GM12878 (cell line): ENCODE results near the gene SYMPK. TPM values are rescaled to one million over a fixed set of nuclear protein-coding genes. Genes with fewer than 3 reads are reported as not detected.

Experiments used
- ATAC-seq: fragments of 200-7000 bp; cut with Tn5 transposase; 3 replicates; pipeline ENCODE4 v1.9.1; 2020; ENCODE audit warnings: mild to moderate bottlenecking, moderate library complexity
- BruUV-seq: library from RNA; stranded (reverse); fragments of 400-500 nt; replicated peaks from 2 replicates; lab custom pipeline; 2021; lab: Mats Ljungman, UMichigan
- CTCF ChIA-PET: fragments of 300-600 bp; sonication (Branson Sonifier 250); formaldehyde crosslinking; extraction: SDS; loops from one replicate; lab custom pipeline; 2021; ENCODE audit warnings: inconsistent platforms; lab: Yijun Ruan, JAX
- POLR2A ChIA-PET: fragments of 350-600 bp; formaldehyde crosslinking; extraction: SDS; loops from one replicate; lab custom pipeline; 2021; ENCODE audit warnings: inconsistent platforms; lab: Charles Lee
- RAD21 ChIA-PET: fragments of 300-600 bp; sonication (Branson Sonifier 250); formaldehyde crosslinking; loops from one replicate; lab custom pipeline; 2023; ENCODE audit warnings: antibody characterized with exemption; ENCODE audit not compliant: unreplicated experiment; lab: Charles Lee
- SMC1A ChIA-PET: fragments of 300-600 bp; sonication (Branson Sonifier 250); formaldehyde crosslinking; loops from one replicate; lab custom pipeline; 2023; ENCODE audit not compliant: unreplicated experiment, uncharacterized antibody; lab: Charles Lee
- DNase-seq: peaks from one replicate; pipeline ENCODE4 v3.0.0-alpha.2; 2011; ENCODE audit warnings: low read depth, low spot score
- FAIRE-seq: peaks from 3 replicates; lab custom pipeline; 2011; peaks lifted over from hg19 to GRCh38; lab: Jason Lieb, UNC
- H2AFZ ChIP-seq: 2 replicates; pipeline ENCODE4 v1.6.0; 2011; ENCODE audit warnings: low read depth, low read length, control low read depth; ENCODE audit not compliant: control insufficient read depth
- H3K27ac ChIP-seq: 2 replicates; pipeline ENCODE4 v1.5.1; 2011; ENCODE audit warnings: control low read depth; ENCODE audit not compliant: control insufficient read depth, insufficient read depth
- H3K27me3 ChIP-seq, 2 experiments: replicated peaks in 1 of 2; 2 replicates each; pipeline versions ENCODE4 v1.6.0 to v1.6.1; 2011; ENCODE audit warnings: low read length in 1 of 2; ENCODE audit not compliant: control insufficient read depth in 2 of 2, insufficient read depth in 2 of 2
- H3K36me3 ChIP-seq, 2 experiments: 2 replicates each; pipeline ENCODE4 v1.5.1; 2011; ENCODE audit warnings: low read length in 1 of 2; ENCODE audit not compliant: control insufficient read depth in 2 of 2, insufficient read depth in 2 of 2
- H3K4me1 ChIP-seq: 2 replicates; pipeline ENCODE4 v1.6.1; 2011; ENCODE audit warnings: mild to moderate bottlenecking, low read length, moderate library complexity, mixed read lengths; ENCODE audit not compliant: control insufficient read depth, insufficient read depth
- H3K4me2 ChIP-seq: 2 replicates; pipeline ENCODE4 v1.6.0; 2011; ENCODE audit warnings: control low read depth; ENCODE audit not compliant: control insufficient read depth, insufficient read depth
- H3K4me3 ChIP-seq: fragments of 200-600 bp; sonication (generic); 2 replicates; pipeline ENCODE4 v1.5.1; 2016
- H3K79me2 ChIP-seq: 2 replicates; pipeline ENCODE4 v1.6.0; 2011; ENCODE audit warnings: low read length; ENCODE audit not compliant: control insufficient read depth, insufficient read depth
- H3K9ac ChIP-seq: 2 replicates; pipeline ENCODE4 v1.8.0; 2011; ENCODE audit warnings: low read length, control low read depth, mixed read lengths; ENCODE audit not compliant: control insufficient read depth, insufficient read depth
- H3K9me3 ChIP-seq: replicated peaks from 3 replicates; pipeline ENCODE4 v1.5.1; 2011; ENCODE audit warnings: mild to moderate bottlenecking, low read length; ENCODE audit not compliant: control insufficient read depth, insufficient read depth
- H4K20me1 ChIP-seq: 2 replicates; pipeline ENCODE4 v1.6.0; 2011; ENCODE audit not compliant: control insufficient read depth, insufficient read depth
- EZH2 ChIP-seq: IDR thresholded peaks from 2 replicates; pipeline ENCODE4 v1.6.1; 2012; ENCODE audit warnings: low read depth, mild to moderate bottlenecking, control low read depth, inconsistent platforms, low read length, borderline replicate concordance; ENCODE audit not compliant: control insufficient read depth
- MTA2 ChIP-seq: fragments of 450-650 bp; IDR thresholded peaks from 2 replicates; pipeline ENCODE4 v1.6.1; 2016; ENCODE audit warnings: low read depth, mild to moderate bottlenecking, moderate library complexity
- POLR2A ChIP-seq: IDR thresholded peaks from 2 replicates; pipeline ENCODE4 v1.6.1; 2011; ENCODE audit warnings: low read depth, mild to moderate bottlenecking, low read length
- USF1 ChIP-seq: IDR thresholded peaks from 2 replicates; pipeline ENCODE4 v1.6.1; 2011; ENCODE audit warnings: borderline replicate concordance, low read depth, mild to moderate bottlenecking, moderate library complexity, mixed read lengths, low read length; ENCODE audit not compliant: insufficient read depth; ENCODE audit errors: extremely low read length
- ZNF274 ChIP-seq: IDR thresholded peaks from one replicate; pipeline ENCODE4 v1.8.0; 2011; ENCODE audit not compliant: insufficient read length, insufficient read depth
- WGBS: methylation state at CpG from one replicate; pipeline ENCODE4 v1.1.6; 2016; ENCODE audit warnings: low lambda C conversion rate; ENCODE audit not compliant: insufficient replicate concordance, insufficient coverage; ENCODE audit errors: missing lambda C conversion rate; 5-methylcytosine and 5-hydroxymethylcytosine counted together
- in situ Hi-C: fragments of 300-500 bp; cut with MboI; formaldehyde crosslinking; loops from 9 replicates; pipeline ENCODE4 v1.14.3; 2018; ENCODE audit warnings: mixed read lengths
- intact Hi-C: fragments of 100-400 bp; cut with micrococcal nuclease; formaldehyde crosslinking; loops from one replicate; pipeline ENCODE4 v1.14.2; 2022; ENCODE audit not compliant: unreplicated experiment
- polyA plus RNA-seq, 11 experiments: library from polyadenylated mRNA; depleted of rRNA in 4 of 11; unstranded in 6 of 11; stranded (reverse) in 5 of 11; fragments of >200 nt; fragmentation: Nextera tagmentation in 4 of 11; fragmentation: Illumina TruSeq in 1 of 11; extraction: Ambion mirVana in 4 of 11; extraction: Trizol in 1 of 11; gene quantifications; 1 replicate in 1 of 11; 2 replicates in 10 of 11; pipeline versions ENCODE4 v1.2.1 to v1.2.3, GENCODE V29; 2011 to 2016; ENCODE audit warnings: inconsistent platforms in 2 of 11, missing spikeins in 2 of 11, low read depth in 1 of 11
- total RNA-seq, 4 experiments: library from RNA; depleted of rRNA in 3 of 4; stranded (reverse); fragments of >200 nt in 3 of 4; fragmentation: Illumina TruSeq in 1 of 4; extraction: Trizol in 1 of 4; gene quantifications; 2 replicates each; pipeline versions ENCODE4 v1.2.1 to v1.2.3, GENCODE V29; 2013 to 2021

Gene SYMPK
- total and polyA plus RNA-seq, 10 of the 15 experiments (the other 5 are each of a cell fraction or from before 2014, with no cell fraction given), result 0.49 to 109 (median 42.5) TPM

DNA sequence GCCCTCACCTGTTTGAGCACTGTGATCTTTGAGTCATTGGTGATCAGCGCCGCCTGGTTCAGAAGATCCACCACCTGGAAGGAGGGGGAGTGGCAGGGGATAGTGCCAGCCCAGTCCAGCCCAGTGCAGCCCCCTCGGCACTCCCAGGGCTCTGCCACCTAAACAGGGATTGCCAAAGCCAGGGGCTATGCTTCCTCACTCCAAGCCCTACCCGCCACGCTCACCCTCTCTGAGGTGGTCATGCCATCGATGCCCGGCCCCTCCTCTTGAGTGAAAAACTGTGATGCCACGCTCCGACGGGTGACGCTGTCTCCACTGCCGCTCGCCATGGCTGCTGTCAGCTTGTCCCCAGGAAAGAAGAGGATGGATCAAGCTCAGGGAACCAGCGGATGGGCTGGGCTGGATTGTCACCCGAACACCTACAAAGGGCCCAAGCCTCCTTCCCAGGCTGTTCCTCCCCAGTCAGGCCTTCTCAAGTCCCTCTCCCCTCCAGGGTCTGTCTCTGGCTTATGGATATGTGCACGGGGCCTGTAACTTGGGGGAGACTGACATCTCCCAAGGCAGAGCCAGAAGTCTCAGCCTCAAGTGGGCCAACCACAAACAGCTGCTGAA is 8.7 kb downstream of the SYMPK start:
- POLR2A ChIA-PET, result no interaction called here

GRCh38 chr19:45852983-45853382 is 10.0 kb downstream of the SYMPK start:
- intact Hi-C loops, result no loop called here
- POLR2A ChIA-PET, result no interaction called here
- 75% methylated on average over 7 of the region's 7 CpGs for WGBS
- DNase-seq (no peak), FAIRE-seq (no peak), ATAC-seq (no peak)
- Histone ChIP-seq H3K4me3 (no peak overlapping the region), H3K79me2 (peaks cover 2% of the 10 kb centered on the region; the same call in 1 of the 2 replicates), H3K36me3 (peaks cover 28 to 44% of the 10 kb centered on the region in 2 experiments), H3K27ac (no peak overlapping the region), H2AFZ (no peak overlapping the region), H3K9me3 (no peaks in the 10 kb centered on the region), H3K27me3 (no peaks in the 10 kb centered on the region), H3K4me2 (no peak overlapping the region), H3K4me1 (no peaks in the 10 kb centered on the region), H3K9ac (no peak overlapping the region), H4K20me1 (no peaks in the 10 kb centered on the region)
- TF ChIP-seq ZNF274, result no peak
- no peak for TF ChIP-seq USF1
- no peak for TF ChIP-seq MTA2
- in situ Hi-C loops, result no loop called here
- SMC1A ChIA-PET, result no interaction called here
- BruUV-seq, result no TSS peak
- RAD21 ChIA-PET, result no interaction called here
- CTCF ChIA-PET, result interaction anchor here (0.5 to 0.8 kb wide), 2 partner anchors 35 to 55 kb away, joined by 3 to 4 read pairs; no protein-coding TSS in a partner anchor

More for the DNA sequence above, 8.7 kb downstream of the SYMPK start:
- RAD21 ChIA-PET, result no interaction called here
- TF ChIP-seq EZH2, result no peak
- peak; percentile 38; the same call in 1 of the 2 replicates for TF ChIP-seq POLR2A
- Histone ChIP-seq H4K20me1 (no peaks in the 10 kb centered on the region), H2AFZ (no peak overlapping the region), H3K4me2 (no peak overlapping the region), H3K4me3 (no peak overlapping the region), H3K4me1 (no peaks in the 10 kb centered on the region), H3K27me3 (no peaks in the 10 kb centered on the region), H3K9me3 (no peaks in the 10 kb centered on the region), H3K79me2 (peaks cover 5% of the 10 kb centered on the region), H3K9ac (no peak overlapping the region), H3K36me3 (peaks cover 22 to 43% of the 10 kb centered on the region in 2 experiments), H3K27ac (no peak overlapping the region)
- DNase-seq, result no peak
- ATAC-seq, result no peak
- BruUV-seq, result no TSS peak
- CTCF ChIA-PET, result no interaction called here
- intact Hi-C loops, result no loop called here
- in situ Hi-C loops, result no loop called here
- 98% methylated on average over 13 of the region's 16 CpGs for WGBS
- FAIRE-seq, result no peak
- SMC1A ChIA-PET, result no interaction called here
